Left forelimb (tissue), 1 donor: ENCODE results near the gene GAP43.

Experiments used
- DNase-seq: peaks from one replicate; pipeline ENCODE4 v3.0.0-alpha.2; 2018; ENCODE audit warnings: low spot score

GAP43 gene

DNA sequence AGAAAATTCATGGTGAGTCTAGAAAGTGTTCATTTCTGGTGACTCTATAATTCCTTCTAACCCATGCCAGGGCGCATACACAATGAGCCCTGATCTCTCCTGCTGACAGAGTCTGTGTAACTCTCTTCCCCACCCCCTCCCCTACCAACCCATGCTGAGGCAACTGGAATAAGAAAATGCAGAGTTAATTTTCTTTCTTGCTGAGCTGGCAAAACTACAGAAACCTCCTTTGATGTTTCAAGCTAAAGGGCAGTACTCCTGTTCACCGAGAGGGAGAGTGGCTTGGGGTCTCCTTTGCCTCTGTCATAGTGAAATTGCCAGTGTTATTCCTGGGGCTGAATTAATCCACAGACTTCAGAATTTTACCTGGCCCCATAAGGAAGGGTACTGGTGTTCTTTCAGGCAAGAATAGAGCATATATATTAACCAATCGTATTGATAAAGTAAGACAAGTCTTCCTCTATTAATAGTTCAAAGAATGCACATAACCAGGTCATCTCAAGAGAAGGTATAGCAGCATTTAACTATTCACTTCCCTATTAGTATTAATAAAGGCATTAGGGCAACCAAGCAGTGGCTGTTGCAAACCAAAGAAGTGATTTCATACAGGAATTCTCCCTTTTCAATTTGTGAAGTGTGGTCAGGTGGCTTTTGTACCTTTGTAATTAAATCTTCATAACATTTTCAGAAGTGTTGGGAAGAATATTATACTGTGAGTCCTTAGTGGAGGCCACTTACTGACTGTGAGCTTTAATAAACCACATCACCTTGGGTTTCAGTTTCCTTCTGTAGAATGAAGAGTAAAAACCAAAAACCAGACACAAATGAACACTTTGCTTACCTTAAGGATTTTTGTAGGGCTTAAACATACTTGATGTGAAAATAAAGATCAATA, 4.1 kb downstream of the GAP43 start:
- no peak for DNase-seq

DNA sequence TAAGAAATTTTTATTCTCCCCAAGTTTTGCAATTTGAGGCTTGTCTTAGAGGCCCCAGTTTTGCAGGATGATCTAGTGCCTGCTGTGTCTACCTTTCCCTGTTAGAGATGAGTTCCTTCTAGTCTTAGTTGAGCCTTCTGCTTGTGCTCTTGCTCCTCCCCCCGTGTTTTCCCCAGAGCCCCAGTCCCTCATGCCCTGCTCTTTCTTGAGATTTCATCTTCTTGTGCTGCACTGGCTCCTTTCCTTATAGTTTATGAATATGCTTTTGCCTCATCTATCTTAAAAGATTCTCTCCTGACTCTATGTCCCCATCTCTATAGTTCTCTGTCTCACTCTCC, 4.7 kb downstream of the GAP43 start:
- DNase-seq = no peak

DNA sequence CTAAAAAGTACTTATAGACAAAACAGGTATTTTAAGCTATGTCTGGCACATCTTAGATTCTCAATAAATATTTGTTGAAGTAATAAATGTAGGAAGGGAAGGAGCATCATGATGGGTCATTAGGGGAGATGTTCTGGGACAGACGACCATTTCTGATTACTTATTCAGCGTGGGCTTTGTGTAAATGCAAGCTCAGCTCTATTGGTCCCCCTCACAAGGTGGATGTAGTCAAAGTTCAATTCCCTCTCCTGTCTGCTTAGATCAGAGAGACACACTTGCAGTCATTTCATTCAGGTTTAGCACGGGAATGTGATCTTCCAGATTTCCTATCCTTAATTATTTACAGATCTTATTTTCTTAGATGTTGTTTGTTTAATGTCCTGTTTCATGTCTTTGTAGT, 7.5 kb downstream of the GAP43 start:
- no peak for DNase-seq

DNA sequence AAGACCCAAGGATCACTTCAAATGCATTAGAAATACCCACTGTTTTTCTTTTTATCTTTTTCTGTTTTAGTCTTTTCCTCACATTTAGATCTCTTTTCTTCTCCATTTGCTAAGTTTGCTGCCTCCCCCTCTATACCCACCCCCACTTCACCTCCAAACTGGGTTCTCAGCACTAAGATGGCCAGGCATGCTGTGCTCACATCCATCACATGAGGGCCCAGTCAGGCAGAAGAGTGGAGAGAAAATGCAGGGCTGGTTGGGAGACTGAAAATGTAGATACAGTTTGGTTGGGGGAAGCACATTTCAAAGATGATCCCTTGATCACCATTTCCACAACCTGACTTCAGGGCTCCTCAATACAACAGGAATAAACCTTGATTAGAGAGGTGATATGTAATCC, 8.7 kb downstream of the GAP43 start:
- no peak for DNase-seq

DNA sequence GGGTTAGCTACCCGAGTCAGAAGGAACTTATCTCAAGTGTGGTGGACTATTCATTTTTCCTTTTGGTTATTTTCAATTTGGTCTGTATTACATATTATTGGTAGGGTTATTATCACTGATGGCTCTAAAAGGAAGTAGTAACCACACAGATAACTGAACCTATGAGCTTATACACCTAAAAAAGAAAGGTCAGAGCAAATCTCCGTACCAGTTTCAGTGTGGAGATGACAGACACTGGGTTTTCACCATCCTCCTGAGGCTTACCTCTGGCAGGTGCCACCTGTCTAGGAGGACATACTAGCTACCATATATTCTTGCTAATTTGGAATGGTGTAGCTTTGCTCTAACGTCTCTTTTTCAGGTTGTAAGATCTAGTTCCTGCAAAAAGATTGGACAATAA, 10.2 kb downstream of the GAP43 start:
- no peak for DNase-seq

DNA sequence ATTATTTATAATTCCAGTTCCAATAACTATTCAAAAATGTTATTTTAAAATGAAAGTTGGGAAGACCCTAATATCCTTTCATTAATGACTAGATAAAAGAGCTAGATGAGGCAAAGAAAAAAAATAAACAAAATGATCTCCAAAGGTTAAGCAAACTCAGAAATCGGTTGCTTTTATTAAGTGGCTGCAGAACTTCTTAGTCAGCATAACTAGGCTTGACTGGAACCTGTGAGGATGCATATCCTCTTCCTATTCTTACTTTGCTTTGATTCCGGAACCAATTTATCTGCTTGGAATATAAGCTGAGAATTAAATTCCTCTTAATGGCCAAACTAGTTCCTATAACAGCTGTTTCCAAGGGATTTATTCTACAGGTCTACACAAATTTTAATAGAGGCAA, 10.7 kb downstream of the GAP43 start:
- DNase-seq = no peak

DNA sequence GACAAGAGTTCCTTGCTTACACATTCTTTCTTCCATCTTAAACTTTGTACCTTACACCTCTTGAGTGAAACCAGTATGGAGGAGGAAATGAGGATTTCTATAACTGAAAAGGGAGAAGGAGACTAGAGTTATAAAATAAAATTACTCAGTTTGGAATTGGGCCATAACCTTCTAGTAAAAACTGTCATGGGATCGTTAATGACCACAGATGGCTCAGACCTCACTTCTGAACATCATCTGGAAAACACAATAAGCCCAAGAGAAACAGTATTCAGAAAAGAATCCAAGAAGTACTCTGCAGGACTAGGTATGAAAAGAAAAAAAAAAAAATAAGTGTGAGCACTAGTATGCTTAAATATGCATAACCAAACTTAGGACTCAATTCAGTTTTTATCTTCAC, 12.1 kb downstream of the GAP43 start:
- DNase-seq = no peak

DNA sequence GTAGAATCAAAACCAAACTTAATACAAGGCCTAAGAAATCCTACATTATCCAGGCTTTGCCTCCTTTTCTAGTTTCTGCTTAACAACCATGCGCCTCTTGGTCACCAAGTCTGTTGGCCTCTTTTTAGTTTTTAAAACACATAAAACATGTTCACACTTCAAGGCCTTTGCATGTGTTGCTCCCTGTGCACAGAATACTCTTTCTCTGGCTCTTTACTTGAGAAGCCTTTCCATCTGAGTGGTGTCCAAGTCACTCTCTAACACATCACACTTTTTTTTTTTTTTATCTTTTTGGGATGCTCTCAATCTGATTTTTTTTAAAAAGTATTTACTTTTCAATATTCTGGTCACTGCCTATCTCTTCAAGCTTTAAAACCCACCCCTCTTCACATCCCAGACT, 14.9 kb downstream of the GAP43 start:
- DNase-seq = no peak

DNA sequence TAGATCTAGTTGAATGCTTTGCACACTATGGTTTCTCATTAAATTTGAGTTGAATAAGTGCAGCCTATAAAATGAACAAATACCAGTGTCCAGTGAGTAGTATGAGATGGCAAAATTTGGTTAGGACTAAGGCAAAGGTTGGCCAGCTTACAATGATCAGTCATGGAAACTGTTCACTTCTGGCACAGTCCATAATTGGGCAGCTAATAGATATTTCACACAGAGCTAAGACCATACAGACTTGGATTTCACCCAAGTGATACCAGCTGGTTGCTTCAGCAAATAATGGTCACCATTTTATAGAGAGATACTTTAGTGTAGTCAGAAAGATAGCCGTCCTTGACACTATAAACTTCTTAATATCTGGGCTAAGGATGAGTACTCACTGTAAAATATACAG, 15.7 kb downstream of the GAP43 start:
- no peak for DNase-seq

DNA sequence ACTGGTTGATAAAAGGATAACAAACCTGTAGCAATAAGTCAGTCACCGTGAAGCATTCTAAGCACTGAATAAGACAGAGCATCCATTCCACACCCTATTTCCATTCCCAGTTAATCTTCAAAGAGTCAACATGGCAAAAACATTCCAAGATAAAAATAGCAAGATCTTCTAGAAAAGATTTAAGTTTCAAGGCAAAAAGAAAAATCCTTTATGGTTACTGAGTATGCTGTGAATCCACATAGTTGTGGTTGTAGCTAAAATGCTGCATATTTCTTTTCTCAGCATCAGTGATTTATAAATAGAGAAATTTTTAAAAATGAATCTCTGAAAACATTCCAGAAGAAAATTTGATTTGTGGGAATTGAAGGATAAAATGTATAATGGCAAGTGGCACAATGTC, 21.1 kb downstream of the GAP43 start:
- DNase-seq = no peak

DNA sequence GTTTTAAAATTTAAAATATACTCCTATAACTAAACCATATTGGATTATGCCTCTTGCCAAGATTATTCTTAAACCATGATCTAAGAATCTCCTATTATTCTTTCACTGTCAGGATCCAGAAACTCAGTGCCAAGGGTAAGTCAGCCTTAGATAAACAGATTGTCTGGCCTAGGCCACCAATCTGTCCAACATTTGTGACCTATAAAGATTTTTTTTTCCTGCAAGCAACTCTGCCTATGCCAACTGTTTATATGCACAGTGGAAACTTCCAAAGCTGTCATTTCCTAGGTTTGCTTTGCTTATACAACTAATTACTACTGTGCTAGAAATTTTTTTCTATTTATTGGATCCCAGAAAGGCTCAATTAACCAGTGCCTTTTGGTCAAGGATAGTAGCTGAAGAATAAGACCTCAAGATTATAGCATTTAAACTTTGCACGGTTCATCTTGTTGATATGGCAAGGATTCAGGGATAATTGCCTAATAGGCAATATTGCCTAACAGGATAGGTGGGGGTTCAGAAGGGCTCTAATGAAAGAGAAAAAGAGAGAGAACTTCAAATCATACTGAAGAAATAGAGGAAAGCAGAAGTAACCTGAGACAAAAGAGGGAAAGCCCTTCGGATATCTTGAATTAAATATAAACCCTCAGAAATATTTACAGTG, 22.8 kb downstream of the GAP43 start:
- no peak for DNase-seq

DNA sequence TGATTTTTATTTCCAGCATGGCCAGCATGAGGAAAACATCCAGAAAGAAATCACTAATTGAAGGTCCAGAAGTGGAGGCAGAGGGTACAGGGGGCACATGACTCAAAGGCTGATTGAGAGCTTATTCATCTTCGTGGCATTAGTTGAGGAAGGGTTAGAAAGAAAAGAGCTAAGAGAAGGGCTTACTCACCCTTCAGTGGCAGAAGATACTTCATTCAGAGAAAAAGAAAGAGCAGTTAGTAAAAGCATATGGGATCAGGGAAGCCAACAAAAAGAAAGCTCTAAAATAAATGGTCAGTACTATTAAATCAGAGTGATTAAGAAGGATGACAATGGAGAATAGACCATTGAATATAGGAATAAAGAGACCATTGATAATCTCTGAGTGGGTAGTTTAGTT, 25.2 kb downstream of the GAP43 start:
- DNase-seq = no peak

DNA sequence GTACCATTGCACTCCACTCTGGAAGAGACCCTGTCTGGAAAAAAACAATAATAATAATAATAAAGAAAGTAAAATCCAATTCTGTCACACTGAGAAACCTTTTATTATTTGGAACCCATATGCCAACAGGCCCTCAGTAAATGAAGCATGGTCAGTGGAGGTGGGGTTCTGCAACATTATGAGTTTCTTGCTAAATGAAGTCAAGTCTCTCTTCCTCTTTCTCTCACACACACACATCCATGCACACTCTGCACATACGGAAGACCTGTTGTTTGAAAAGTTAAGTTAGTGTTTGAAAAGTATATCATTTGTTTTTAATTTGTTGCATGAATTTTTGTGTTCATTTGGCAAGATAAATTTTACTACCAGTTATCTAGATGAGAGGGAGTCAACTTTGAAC, 27.8 kb downstream of the GAP43 start:
- no peak for DNase-seq

DNA sequence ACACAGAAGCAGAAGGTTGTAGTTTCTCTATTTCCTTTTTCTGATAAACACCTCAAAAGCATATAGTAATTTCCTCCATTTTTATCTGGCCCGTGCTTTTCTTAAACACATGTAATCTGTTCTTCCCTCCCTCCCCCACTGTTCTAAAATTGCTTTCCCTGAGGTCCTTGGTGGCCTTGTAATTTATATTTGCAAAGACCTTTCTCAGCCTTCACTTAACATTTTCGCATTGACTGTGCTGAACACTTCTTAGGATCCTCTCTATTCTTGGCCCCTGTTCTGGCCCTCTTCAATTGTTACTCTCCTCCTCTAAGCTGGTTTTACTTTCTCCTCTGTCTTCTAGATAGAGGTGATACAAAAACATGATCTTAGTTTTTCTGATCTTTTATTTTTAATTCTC, 28.3 kb downstream of the GAP43 start:
- DNase-seq = no peak

DNA sequence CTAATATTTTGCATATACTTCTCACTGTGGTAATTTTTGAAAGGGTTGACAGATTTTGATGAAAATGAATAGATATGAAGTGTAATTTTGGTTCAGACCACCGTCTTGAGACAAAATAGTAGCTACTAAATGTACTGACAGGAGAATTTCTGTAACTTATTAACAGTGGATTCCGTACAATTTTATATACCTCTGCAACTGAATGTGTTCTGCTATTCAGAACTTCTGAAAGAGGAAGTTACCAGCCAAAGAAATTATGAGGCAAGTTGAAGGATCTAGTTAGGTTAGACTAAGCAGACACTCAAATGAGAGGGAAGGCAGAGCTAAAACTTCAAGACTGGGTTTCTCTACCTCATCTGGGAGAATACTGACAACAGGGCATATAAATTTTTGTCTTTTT, 29.4 kb downstream of the GAP43 start:
- DNase-seq = no peak

DNA sequence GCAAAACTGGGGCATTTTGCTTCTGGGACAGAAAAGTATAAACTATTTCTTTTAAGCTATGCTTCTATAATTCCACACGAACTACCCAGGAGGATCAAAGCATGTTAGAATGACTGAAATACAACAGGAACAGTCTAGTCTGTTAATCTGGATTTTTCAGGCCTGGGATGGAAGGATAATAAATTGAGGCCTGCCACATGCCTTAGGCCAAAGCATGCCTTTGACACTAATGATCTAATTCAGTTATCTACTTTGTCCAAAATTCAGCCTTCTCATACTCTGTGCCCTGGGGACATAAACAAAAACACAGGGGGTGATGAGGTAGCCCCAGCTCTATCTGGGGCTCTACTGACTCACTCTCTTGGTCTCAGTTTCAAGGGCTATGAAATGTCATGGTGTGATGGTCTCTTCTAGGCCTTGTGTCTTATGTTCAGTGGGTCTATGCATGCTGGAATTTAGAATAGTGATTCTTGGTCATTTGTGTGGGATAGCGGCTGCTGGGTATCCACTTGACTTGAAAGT, 32.5 kb downstream of the GAP43 start:
- DNase-seq = no peak

DNA sequence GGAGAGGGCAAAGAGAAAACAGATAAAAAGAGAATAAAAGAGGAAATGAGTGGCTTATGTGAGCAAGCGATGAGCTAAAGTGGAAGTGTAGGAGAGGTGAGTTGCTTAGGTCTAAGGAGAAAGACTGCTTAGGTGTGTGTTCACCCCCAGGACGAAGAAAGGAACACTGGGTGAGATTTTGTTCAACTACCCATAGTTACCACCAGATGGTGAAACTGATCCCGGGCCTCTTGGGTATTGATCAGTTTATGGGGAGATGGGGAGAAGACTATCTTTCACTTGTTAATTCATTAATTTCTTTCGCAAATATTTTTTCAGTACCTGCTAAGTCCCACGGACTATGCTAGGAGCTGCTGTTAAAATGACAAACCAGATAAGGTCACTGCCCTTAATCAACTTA, 33.9 kb downstream of the GAP43 start:
- DNase-seq = no peak

DNA sequence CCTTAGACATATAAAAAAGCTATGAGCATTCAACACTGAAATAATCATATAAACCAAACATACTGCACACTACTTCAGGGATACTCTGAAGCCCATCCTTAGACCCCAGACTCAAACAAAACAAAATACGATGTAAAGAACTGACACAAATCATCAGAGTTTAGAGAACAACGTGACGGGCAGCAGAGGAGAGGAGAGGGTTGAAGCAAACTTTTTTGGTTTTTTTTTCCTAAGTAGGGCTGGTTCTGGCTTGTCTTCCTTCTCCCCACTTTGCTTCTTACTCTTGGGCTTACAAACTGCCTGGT, 34.7 kb downstream of the GAP43 start:
- DNase-seq = no peak

DNA sequence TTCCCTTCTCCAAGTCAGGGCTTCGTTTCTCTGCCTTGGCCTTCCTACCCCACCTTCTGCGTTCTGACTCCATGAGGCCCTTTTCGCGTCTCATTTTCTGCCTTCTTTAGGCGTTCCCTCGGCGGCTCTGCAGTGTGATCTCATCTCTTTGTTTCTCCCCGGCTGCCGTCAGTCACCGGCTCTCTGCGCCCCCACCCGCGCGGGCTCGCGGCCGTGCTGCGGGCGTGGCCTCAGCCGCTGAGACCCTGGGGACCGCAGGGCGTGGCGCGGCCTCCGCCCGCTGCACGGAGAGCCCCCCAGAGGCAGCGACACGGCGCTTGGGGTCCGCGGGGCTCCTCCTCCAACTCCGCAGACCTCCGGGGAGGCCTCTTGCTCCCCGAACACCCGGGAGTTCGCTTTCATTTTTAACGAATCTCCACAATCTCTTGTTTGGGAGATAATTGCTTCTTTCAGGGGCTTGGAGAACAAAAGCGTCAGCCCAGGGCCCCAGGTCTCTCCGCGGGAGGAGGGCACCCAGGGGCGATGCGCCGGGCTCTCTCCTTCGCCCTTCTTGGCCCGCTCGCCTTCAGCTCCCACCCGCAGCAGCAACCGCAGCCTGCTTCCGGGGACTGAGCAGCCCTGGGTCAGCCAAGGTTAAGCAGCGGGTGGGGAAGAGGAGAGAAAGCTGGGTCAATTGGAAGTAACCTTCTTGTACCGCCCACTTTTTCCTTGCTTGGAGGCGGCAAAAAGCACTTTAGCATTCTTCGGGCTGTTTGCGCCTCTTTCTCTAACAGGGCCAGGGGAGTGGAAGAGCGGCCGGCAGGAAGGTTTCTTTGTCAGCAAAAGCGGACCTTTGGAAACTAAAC, 35.2 kb downstream of the GAP43 start:
- peak; percentile 90 for DNase-seq

DNA sequence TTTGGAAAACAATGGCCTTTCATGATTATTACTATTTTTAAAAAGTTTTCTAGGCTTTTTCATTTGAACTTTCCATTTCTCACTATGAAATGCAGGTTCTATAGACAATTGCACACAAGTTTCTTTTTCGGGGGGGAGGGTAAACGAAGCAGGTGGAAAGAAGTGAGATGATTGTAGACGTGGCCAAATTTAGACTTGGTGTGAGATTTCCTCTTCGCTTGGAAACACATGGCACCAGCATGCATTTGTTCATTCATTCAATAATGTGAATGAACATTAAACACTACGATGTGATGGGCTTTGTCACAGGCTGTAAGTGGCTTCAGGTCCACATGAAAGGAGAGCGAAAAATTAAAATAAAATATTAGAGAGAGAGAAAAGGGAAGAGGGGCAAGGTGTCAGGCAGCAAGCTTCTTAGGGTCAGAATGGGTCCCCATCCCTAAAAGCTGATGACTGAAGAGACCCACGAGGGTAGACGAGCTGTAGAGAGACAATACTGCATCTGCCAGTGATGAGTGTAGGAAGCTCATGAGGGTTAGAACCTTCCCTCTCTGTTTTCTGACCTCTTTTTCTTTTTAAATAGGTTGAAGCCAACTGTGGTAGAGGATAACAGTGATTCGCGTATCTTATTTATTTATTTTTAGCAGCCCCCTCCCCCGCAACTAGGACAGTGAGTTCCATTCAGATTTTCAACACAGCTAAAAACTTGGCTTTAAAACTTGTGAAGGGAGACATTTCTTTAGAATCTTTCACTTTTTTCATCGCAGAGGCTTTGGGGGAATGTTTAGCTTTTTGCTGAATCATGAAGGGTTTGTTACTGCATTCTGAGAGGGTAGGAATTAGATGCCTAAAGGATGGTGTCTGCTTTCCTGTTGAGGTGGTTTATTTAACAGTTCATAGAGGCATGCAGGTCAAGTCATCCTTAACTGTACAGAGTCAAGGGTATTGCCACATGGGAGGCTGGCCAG, 36.2 kb downstream of the GAP43 start:
- DNase-seq = no peak

DNA sequence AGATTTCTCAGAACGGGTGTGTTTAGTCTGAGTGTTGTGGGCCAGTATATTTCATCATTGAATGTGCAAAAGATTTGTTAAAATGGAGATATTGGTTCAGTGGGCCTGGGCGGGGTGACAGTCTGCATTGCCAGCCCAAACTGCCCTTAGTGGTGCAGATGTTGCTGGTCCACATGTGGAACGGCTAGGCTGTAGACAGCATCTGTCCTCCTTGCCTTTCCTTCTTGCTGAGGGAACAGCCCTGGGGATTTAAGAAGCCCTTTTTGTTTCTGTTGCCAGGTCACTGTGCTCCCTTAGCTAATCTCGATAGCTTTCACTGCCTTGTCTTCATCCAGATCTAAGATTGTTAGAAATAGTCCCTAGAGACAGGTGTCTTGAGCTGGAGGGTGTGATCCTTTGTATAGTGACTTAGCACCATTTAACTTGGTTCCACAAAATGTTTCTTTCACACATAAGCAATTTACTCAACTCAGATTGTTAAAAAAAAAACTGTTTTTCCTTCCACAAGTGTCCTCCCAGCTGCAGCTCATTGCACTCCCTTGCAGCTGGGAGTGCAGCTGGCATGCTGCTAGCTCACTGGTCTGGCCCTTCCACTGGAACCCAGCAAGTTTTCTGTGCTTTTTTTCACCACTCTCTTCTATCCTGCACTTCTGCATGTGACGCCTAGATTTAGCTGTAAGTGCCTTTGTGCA, 37.5 kb downstream of the GAP43 start:
- peak; percentile 67 for DNase-seq
